HEK293 (cell line): ENCODE results near the gene TICRR.

ENCODE experiments used
- CTCF ChIP-seq: fragments of 450-650 bp; formaldehyde crosslinking; IDR thresholded peaks from 2 replicates; pipeline ENCODE4 v1.5.1; 2016; ENCODE audit warnings: missing biosample characterization, missing genetic modification characterization
- ELK4 ChIP-seq: IDR thresholded peaks from 2 replicates; pipeline ENCODE4 v1.6.1; 2011; ENCODE audit warnings: mild to moderate bottlenecking, low read depth, low read length, borderline replicate concordance
- YY1 ChIP-seq: fragments of 450-650 bp; formaldehyde crosslinking; IDR thresholded peaks from 2 replicates; pipeline ENCODE4 v1.5.1; 2018; ENCODE audit warnings: missing biosample characterization, missing genetic modification characterization
- ZBTB10 ChIP-seq: fragments of 450-650 bp; formaldehyde crosslinking; IDR thresholded peaks from 2 replicates; pipeline ENCODE4 v1.5.1; 2016; ENCODE audit warnings: missing biosample characterization, missing genetic modification characterization
- ZBTB21 ChIP-seq: fragments of 450-650 bp; formaldehyde crosslinking; IDR thresholded peaks from 2 replicates; pipeline ENCODE4 v1.5.1; 2017; ENCODE audit warnings: missing biosample characterization, missing genetic modification characterization
- ZBTB49 ChIP-seq: fragments of 450-650 bp; formaldehyde crosslinking; IDR thresholded peaks from 2 replicates; pipeline ENCODE4 v1.5.1; 2016; ENCODE audit warnings: missing biosample characterization, missing genetic modification characterization, low read depth
- ZNF239 ChIP-seq: fragments of 450-650 bp; formaldehyde crosslinking; IDR thresholded peaks from 2 replicates; pipeline ENCODE4 v1.5.1; 2016; ENCODE audit warnings: missing biosample characterization, missing genetic modification characterization
- ZNF426 ChIP-seq: fragments of 450-650 bp; formaldehyde crosslinking; IDR thresholded peaks from 2 replicates; pipeline ENCODE4 v1.5.1; 2017; ENCODE audit warnings: missing biosample characterization, missing genetic modification characterization, mild to moderate bottlenecking, inconsistent platforms, moderate library complexity
- ZNF704 ChIP-seq: fragments of 450-650 bp; formaldehyde crosslinking; IDR thresholded peaks from 2 replicates; pipeline ENCODE4 v1.5.1; 2016; ENCODE audit warnings: missing biosample characterization, missing genetic modification characterization
- ZSCAN23 ChIP-seq: fragments of 450-650 bp; formaldehyde crosslinking; IDR thresholded peaks from 2 replicates; pipeline ENCODE4 v1.5.1; 2016; ENCODE audit warnings: missing biosample characterization, missing genetic modification characterization

- TF ChIP-seq ELK4, result no peak
- no peak for TF ChIP-seq ZNF426 (tag by site-specific recombination)
- TF ChIP-seq CTCF, result no peak
- TF ChIP-seq ZBTB21 (tag by site-specific recombination), result no peak
- TF ChIP-seq ZSCAN23 (tag by site-specific recombination), result no peak
- TF ChIP-seq ZNF704 (tag by site-specific recombination), result no peak
- no peak for TF ChIP-seq ZBTB10 (tag by site-specific recombination)
- no peak for TF ChIP-seq YY1 (tag by site-specific recombination)
- no peak for TF ChIP-seq ZNF239 (tag by site-specific recombination)
- no peak for TF ChIP-seq ZBTB49 (tag by site-specific recombination)
These were observed 52.1 kb downstream of the TICRR start for GRCh38 chr15:89627256-89627970.
